Myometrial cell (primary cell): Measurements from ENCODE around the gene PRKAA2. TPM values are rescaled to one million over a fixed set of nuclear protein-coding genes. Genes with fewer than 3 reads are reported as not detected.

ENCODE experiments used
- total RNA-seq: library from RNA; depleted of rRNA; stranded (reverse); fragments of >200 nt; gene quantifications from 2 replicates; pipeline ENCODE4 v1.2.3, GENCODE V29; 2015

The PRKAA2 gene
- total RNA-seq: under 0.01 and 0.53 TPM in 2 replicates

DNA sequence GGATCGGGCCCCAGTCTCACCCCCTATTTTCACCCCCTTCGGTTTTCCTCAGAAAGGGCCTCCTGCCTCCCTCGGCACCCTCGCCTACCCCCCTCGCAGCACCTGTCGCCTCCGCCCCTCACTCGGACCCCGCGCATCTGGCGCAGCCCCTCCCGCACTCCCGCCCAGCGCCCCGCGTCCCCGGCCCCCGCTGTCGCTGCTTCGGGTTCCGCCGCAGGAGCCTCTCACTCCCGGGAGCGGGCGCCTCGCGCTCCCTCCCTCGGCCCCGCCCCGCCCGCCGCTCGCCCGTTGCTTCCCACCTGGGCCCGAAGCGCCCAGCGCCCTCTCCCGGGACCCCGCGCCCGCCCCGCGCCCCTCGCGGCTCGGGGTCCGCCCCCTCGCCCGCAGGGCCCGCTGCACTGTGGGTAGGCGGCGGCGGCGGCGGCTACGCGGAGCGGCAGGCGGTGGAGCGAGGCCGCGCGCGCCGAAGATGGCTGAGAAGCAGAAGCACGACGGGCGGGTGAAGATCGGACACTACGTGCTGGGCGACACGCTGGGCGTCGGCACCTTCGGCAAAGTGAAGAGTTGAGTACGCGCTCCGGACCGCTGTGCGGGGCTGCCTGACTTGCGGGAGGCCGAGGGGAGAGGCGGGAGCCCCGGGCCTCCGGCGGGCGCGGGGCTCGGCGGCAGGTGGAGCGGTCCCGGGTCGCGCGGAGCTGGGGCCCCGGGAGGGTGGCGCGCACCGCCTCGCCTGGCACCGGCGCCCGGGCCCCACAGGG lies at the start of gene PRKAA2:
TSS of gene PRKAA2 (plus strand) at position 396 of the 758 bp plus-strand sequence. CDS start at position 470, 74 bp downstream.

Other genes with a start within 250 kb of the PRKAA2 start
- 4.8 and 4.9 TPM in 2 replicates for gene PLPP3, start 65.8 kb upstream of the PRKAA2 start, total RNA-seq
- not detected in 2 replicates for gene FYB2, start 174.1 kb downstream of the PRKAA2 start, total RNA-seq
- gene C8A, start 209.5 kb downstream of the PRKAA2 start, total RNA-seq: not detected in 2 replicates